Caco-2 (cell line): ENCODE data around the gene NBAS. TPM values are rescaled to one million over a fixed set of nuclear protein-coding genes. Genes with fewer than 3 reads are reported as not detected.

Source experiments
- BruUV-seq: library from RNA; stranded (reverse); fragments of 400-500 nt; replicated peaks from 2 replicates; lab custom pipeline; 2021; lab: Mats Ljungman, UMichigan
- CTCF ChIA-PET: fragments of 300-600 bp; sonication (Branson Sonifier 250); formaldehyde crosslinking; loops from one replicate; lab custom pipeline; 2022; ENCODE audit warnings: antibody characterized with exemption; lab: Charles Lee
- POLR2A ChIA-PET: fragments of 300-600 bp; sonication (Branson Sonifier 250); formaldehyde crosslinking; loops from one replicate; lab custom pipeline; 2022; ENCODE audit warnings: antibody characterized with exemption; lab: Charles Lee
- DNase-seq, 2 experiments: peaks; one replicate each; pipeline versions ENCODE4 v3.0.0 to v3.0.0-alpha.2; 2020 to 2022
- H3K27me3 ChIP-seq: replicated peaks from 2 replicates; pipeline ENCODE4 v1.6.0; 2011; ENCODE audit warnings: low read length; ENCODE audit not compliant: control insufficient read depth, insufficient read depth
- H3K36me3 ChIP-seq: 2 replicates; pipeline ENCODE4 v1.5.1; 2011; ENCODE audit warnings: low read length; ENCODE audit not compliant: control insufficient read depth, insufficient read depth
- H3K4me1 ChIP-seq: fragments of 250-450 bp; sonication (Bioruptor Pico); 2 replicates; pipeline ENCODE4 v1.5.1; 2020; ENCODE audit warnings: mild to moderate bottlenecking
- H3K4me3 ChIP-seq: 2 replicates; pipeline ENCODE4 v1.5.1; 2011; ENCODE audit warnings: low read depth, mild to moderate bottlenecking, control low read depth, low read length
- H3K9me3 ChIP-seq: fragments of 250-450 bp; sonication (Bioruptor Pico); 2 replicates; pipeline ENCODE4 v1.5.1; 2020; ENCODE audit warnings: mild to moderate bottlenecking, moderate library complexity
- H3K27ac Mint-ChIP-seq: one replicate; pipeline ENCODE4 v1.8.0; 2022; ENCODE audit warnings: mixed read lengths; ENCODE audit not compliant: unreplicated experiment
- H3K27me3 Mint-ChIP-seq: one replicate; pipeline ENCODE4 v1.8.0; 2022; ENCODE audit warnings: mixed read lengths; ENCODE audit not compliant: insufficient read depth, unreplicated experiment
- H3K36me3 Mint-ChIP-seq: one replicate; pipeline ENCODE4 v1.8.0; 2022; ENCODE audit warnings: mild to moderate bottlenecking, mixed read lengths; ENCODE audit not compliant: insufficient read depth, unreplicated experiment
- H3K4me1 Mint-ChIP-seq: one replicate; pipeline ENCODE4 v1.8.0; 2022; ENCODE audit warnings: low read depth, mixed read lengths; ENCODE audit not compliant: unreplicated experiment
- H3K4me3 Mint-ChIP-seq: one replicate; pipeline ENCODE4 v1.8.0; 2022; ENCODE audit warnings: mild to moderate bottlenecking, moderate library complexity, mixed read lengths; ENCODE audit not compliant: unreplicated experiment
- H3K9me3 Mint-ChIP-seq: one replicate; pipeline ENCODE4 v1.8.0; 2022; ENCODE audit warnings: mixed read lengths; ENCODE audit not compliant: unreplicated experiment
- CTCF ChIP-seq, 2 experiments: fragments of 200-600 bp in 1 of 2; IDR thresholded peaks; 1 replicate in 1 of 2; 2 replicates in 1 of 2; pipeline versions ENCODE4 v1.5.1 to v1.8.0; 2011 to 2022; ENCODE audit warnings: antibody characterized with exemption in 1 of 2, control low read depth in 1 of 2, inconsistent platforms in 1 of 2, low read depth in 1 of 2, low read length in 1 of 2, mild to moderate bottlenecking in 1 of 2, moderate library complexity in 1 of 2; ENCODE audit not compliant: insufficient read depth in 1 of 2, severe bottlenecking in 1 of 2, unreplicated experiment in 1 of 2
- intact Hi-C: fragments of 100-400 bp; cut with micrococcal nuclease; formaldehyde crosslinking; loops from one replicate; pipeline ENCODE4 v1.10.0; 2022; ENCODE audit not compliant: unreplicated experiment
- total RNA-seq: library from RNA; stranded (reverse); gene quantifications from 2 replicates; pipeline ENCODE4 v1.2.3, GENCODE V29; 2022

NBAS gene
- total RNA-seq, 1 experiment from 2014 or later: 31.1 TPM

- Mint-ChIP-seq H3K27me3 (no peaks in the 10 kb centered on the region), H3K9me3 (no peaks in the 10 kb centered on the region), H3K4me3 (no peak overlapping the region), H3K36me3 (peaks cover 5% of the 10 kb centered on the region), H3K27ac (no peak overlapping the region), H3K4me1 (no peaks in the 10 kb centered on the region)
- ChIA-PET CTCF (no interaction called here), POLR2A (no interaction called here)
- H3K9me3 ChIP-seq: no peaks in the 10 kb centered on the region
- H3K27me3 ChIP-seq: no peaks in the 10 kb centered on the region
- H3K36me3 ChIP-seq: no peaks in the 10 kb centered on the region
- no peak overlapping the region for H3K4me3 ChIP-seq
- intact Hi-C loops: no loop called here
- no peak for DNase-seq
- no peaks in the 10 kb centered on the region for H3K4me1 ChIP-seq
- TF ChIP-seq CTCF (IDR thresholded peaks at IDR 0.05; ENCODE audit: insufficient read depth in 1 of 2, low read depth in 1 of 2, low read length in 1 of 2, severe bottlenecking in 1 of 2, unreplicated experiment in 1 of 2): no peak
- no TSS peak for BruUV-seq
These were observed 22.3 kb downstream of the NBAS start for GRCh38 chr2:15538792-15539191.

DNA sequence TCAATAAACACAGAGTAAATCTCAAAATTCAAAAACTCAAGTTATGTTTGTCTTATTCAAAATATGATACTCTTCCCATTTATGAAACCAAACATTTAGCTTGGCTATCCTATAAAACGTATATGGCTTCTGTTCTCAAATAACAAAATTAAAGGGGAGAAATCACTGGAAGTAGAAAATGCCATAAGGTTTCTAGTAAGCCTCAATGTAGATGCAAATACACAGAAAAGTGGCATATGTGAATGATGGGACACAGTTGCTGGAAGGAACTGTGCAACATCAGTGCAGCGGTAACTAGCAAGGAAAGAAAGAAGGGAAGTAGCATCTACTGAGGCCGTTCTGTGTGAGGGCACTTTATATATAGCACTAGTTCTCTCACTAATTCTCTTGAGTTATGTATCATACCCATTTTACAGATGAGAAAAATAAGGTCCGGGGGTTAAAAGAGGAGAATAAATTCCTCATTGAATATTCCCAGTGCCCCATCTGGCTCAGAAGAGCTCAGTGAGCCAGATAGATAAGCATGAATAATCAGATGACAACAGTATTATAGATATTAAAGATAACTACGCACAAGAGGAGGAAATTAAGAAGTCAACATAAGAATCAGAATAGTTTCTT lies 27.2 kb downstream of the NBAS start:
- no peaks in the 10 kb centered on the region for H3K27me3 Mint-ChIP-seq
- H3K27ac Mint-ChIP-seq: no peak overlapping the region
- no peaks in the 10 kb centered on the region for H3K9me3 Mint-ChIP-seq
- Histone ChIP-seq H3K9me3 (no peaks in the 10 kb centered on the region), H3K4me3 (no peak overlapping the region), H3K27me3 (no peaks in the 10 kb centered on the region), H3K36me3 (no peaks in the 10 kb centered on the region), H3K4me1 (no peaks in the 10 kb centered on the region)
- no peaks in the 10 kb centered on the region for H3K4me1 Mint-ChIP-seq
- BruUV-seq: no TSS peak
- no peak for DNase-seq
- no peak for TF ChIP-seq CTCF (IDR thresholded peaks at IDR 0.05; ENCODE audit: insufficient read depth in 1 of 2, low read depth in 1 of 2, low read length in 1 of 2, severe bottlenecking in 1 of 2, unreplicated experiment in 1 of 2)
- H3K4me3 Mint-ChIP-seq: no peak overlapping the region
- intact Hi-C loops: no loop called here
- H3K36me3 Mint-ChIP-seq: peaks cover 4% of the 10 kb centered on the region
- ChIA-PET CTCF (no interaction called here), POLR2A (no interaction called here)

DNA sequence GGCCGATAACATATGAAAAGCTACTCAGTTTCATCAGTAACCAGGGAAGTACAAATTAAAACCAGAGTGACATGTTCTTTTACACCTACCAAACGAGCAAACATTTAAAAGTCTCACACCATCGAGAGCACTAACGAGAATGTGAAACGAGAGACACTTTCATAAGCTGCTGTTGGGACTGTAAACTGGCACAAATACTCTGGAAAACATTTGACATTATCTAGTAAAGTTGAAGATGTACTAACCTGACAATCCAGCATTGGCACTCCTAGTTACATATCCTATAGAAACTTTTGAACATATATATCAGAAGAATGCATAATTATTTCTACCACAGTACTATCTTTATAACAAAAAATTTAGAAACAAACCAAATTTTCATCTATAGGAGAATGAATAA lies 28.1 kb downstream of the NBAS start:
- Histone ChIP-seq H3K9me3 (no peaks in the 10 kb centered on the region), H3K4me1 (no peaks in the 10 kb centered on the region), H3K36me3 (no peaks in the 10 kb centered on the region), H3K4me3 (no peak overlapping the region), H3K27me3 (no peaks in the 10 kb centered on the region)
- no peak for TF ChIP-seq CTCF (IDR thresholded peaks at IDR 0.05; ENCODE audit: insufficient read depth in 1 of 2, low read depth in 1 of 2, low read length in 1 of 2, severe bottlenecking in 1 of 2, unreplicated experiment in 1 of 2)
- DNase-seq: no peak
- H3K36me3 Mint-ChIP-seq: peaks cover 4% of the 10 kb centered on the region
- no peaks in the 10 kb centered on the region for H3K4me1 Mint-ChIP-seq
- intact Hi-C loops: no loop called here
- no peaks in the 10 kb centered on the region for H3K27me3 Mint-ChIP-seq
- H3K9me3 Mint-ChIP-seq: no peaks in the 10 kb centered on the region
- H3K27ac Mint-ChIP-seq: no peak overlapping the region
- H3K4me3 Mint-ChIP-seq: no peak overlapping the region
- CTCF ChIA-PET: no interaction called here
- POLR2A ChIA-PET: no interaction called here
- no TSS peak for BruUV-seq
